GM19035 (cell line): ENCODE data around the gene ZNF496.
"Not testable (repeated sequence)": the region's sequence is repeated elsewhere in the genome, so short reads cannot be mapped to it uniquely, and the experiment has no call there.

Experiments
- ATAC-seq: cut with Tn5 transposase; IDR thresholded peaks from one replicate; pipeline ENCODE4 v1.9.1; 2021; ENCODE audit not compliant: unreplicated experiment

The ZNF496 gene

GRCh38 chr1:247295274-247295684, 36.4 kb downstream of the ZNF496 start:
- ATAC-seq = no peak

GRCh38 chr1:247294282-247294681, 37.4 kb downstream of the ZNF496 start:
- ATAC-seq = no peak

GRCh38 chr1:247293047-247293446, 38.6 kb downstream of the ZNF496 start:
- ATAC-seq = no peak

- ATAC-seq = no peak
Observed at GRCh38 chr1:247291833-247292561, 39.7 kb downstream of the ZNF496 start.

DNA sequence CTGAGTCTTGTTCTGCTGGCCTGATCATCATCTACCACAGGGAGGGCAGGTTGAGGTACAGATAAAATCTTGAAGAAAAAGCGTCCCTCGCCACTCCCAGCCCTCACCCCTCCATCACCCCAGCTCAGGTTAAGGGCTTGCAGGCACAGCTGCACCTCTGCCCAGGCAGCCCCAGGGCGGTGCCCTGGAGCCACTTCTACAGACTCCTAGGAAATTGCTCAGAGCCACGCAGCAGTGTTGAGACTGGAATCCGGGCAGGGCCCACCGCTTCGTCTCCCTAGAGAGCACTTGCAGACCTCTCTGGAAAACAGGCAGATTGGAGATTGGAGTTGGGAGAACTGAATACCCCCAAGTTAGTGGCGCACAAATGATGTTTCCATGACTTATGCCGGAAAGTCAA, 40.5 kb downstream of the ZNF496 start:
- no peak for ATAC-seq

- no peak for ATAC-seq
Observed at GRCh38 chr1:247290576-247290975, 41.1 kb downstream of the ZNF496 start.

GRCh38 chr1:247289274-247289892, 42.3 kb downstream of the ZNF496 start:
- ATAC-seq = not testable (repeated sequence)

- ATAC-seq = no peak
Observed at GRCh38 chr1:247288341-247288740, 43.3 kb downstream of the ZNF496 start.

- no peak for ATAC-seq
Observed at GRCh38 chr1:247287460-247287859, 44.2 kb downstream of the ZNF496 start.

GRCh38 chr1:247286134-247286670, 45.5 kb downstream of the ZNF496 start:
- no peak for ATAC-seq

DNA sequence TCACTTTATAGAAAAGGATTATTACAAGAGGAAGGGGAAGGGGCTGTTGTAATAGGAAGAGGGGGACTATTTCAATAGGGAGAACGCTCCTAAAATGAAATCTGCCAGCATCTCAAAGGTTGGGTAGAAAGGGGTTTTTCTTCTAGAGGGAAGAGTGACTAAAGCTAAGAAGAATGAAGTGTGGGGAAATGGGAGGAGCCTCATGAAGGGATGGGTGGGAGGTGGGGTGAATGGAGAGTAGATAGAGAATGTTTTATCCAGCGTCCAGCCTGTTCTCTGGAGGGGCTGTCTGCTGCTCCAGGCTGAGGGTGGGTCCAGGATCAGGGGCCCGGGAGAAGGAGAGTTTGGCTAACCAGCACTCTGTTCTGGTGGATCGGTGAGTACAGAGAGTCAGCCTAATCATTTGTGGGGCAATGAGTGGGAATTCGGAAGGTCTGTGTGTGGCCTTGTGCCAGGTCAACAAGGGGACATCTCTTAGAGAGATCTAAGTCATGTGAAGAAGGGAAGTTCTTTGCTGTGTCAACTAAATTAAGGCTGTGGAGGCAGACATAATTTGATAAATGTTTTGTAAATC, 50.6 kb downstream of the ZNF496 start:
- no peak for ATAC-seq

GRCh38 chr1:247277191-247277590, 54.5 kb downstream of the ZNF496 start:
- no peak for ATAC-seq

GRCh38 chr1:247274605-247275256, 56.9 kb downstream of the ZNF496 start:
- no peak for ATAC-seq

DNA sequence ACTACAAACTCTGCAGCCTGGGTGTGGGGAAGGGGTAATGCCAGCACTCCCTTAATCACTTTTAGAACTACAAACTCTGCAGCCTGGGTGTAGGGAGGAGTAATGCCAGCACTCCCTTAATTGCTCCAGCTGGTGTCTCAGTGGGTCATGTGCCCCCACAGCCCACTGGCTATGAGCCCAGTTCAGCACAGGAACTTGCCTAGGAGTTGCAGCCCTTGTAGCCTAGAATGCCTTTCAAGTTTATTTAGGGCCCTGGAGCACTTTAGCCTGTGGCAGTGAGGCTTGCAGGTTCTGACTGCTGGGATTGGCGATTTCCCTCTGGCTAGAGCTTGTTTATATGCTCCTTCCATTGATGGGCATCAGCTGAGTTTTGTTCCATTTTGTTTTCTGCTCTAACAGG, 58.7 kb downstream of the ZNF496 start:
- ATAC-seq = no peak

- ATAC-seq = no peak
Observed at GRCh38 chr1:247270003-247270402, 61.7 kb downstream of the ZNF496 start.

- ATAC-seq = no peak
Observed at GRCh38 chr1:247269133-247269532, 62.5 kb downstream of the ZNF496 start.

DNA sequence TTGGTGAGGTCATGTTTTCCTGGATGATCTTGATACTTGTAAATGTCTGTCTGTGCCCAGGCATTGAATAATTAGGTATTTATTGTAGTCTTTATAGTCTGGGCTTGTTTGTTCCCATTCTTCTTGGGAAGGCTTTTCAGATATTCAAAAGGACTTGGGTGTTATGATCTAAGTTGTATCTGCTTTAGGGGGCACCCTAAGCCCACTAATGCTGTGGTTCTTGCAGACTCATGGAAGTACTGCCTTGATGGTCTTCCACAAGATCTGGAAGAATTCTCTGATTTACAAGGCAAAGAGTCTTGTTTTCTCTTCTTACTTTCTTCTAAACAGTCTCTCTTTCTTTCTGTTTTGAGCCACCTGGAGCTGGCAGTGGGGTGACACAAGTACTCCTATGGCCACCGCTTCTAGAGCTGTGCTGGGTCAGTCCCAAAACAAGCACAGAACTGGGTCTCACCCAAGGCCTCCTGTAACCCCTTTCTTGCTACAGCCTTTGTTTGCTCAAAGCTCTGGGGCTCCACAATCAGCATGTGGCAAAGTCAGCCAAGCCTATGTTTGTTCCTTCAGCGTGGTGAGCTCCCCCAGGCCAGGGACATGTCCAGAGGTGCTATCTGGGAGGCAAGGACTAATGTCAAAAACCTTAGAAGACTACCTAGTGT, 63.1 kb downstream of the ZNF496 start:
- no peak for ATAC-seq

- no peak for ATAC-seq
Observed at GRCh38 chr1:247266053-247266452, 65.6 kb downstream of the ZNF496 start.

DNA sequence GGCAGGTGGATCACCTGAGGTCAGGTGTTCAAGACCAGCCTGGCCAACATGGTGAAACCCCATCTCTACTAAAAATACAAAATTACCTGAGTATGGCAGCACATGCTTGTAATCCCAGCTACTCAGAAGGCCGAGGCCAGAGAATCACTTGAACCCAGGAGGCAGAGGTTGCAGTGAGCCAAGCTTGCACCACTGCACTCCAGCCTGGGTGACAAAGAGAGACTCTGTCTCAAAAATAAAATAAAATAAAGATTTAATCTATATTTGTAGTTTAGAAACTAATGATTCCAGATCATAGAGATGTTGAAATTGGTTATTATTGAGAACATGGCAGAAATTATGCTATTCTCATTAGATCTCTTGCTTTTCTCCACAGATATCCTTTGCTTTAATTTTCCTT, 75.9 kb downstream of the ZNF496 start, which contains the start of gene VN1R5:
TSS of gene VN1R5 (plus strand) at position 301 of the 400 bp plus-strand sequence.
- not testable (repeated sequence) for ATAC-seq

DNA sequence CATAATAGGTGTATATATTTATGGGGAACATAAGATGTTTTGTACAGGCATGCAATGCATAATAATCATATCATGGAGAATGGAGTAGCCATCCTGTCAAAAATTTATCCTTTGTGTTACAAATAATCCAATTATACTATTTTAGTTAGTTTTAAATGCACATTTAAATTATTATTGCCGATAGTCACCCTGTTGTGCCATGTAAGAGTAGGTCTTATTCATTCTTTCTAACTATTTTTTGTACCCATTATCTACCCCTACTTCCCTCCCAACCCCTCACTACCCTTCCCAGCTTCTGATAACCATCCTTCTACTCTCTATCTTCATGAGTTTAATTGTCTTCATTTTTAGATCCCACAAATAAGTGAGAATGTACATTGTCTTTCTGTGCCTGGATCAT, 84.1 kb downstream of the ZNF496 start:
- ATAC-seq = no peak
